GM12891 (cell line): ENCODE data around the gene TM4SF1.

Experiments
- POLR2A ChIP-seq: IDR thresholded peaks from 2 replicates; pipeline ENCODE4 v1.6.1; 2011; ENCODE audit warnings: low read depth, low read length, control low read depth
- POLR2AphosphoS5 ChIP-seq: IDR thresholded peaks from 2 replicates; pipeline ENCODE4 v1.6.1; 2011; ENCODE audit warnings: low read depth, low read length, control low read depth
- SPI1 ChIP-seq: IDR thresholded peaks from 2 replicates; pipeline ENCODE4 v1.6.1; 2011; ENCODE audit warnings: low read depth, low read length, control low read depth

GRCh38 chr3:149374793-149375500, 2.5 kb downstream of the TM4SF1 start:
- TF ChIP-seq POLR2A (no peak), POLR2AphosphoS5 (no peak), SPI1 (no peak)
